K562 (cell line): ENCODE measurements around the gene S1PR1. TPM values are rescaled to one million over a fixed set of nuclear protein-coding genes. Genes with fewer than 3 reads are reported as not detected.

Source experiments
- CHD1 ChIP-seq: fragments of 200-600 bp; sonication (generic); IDR thresholded peaks from one replicate; pipeline ENCODE4 v1.6.1; 2012; ENCODE audit warnings: mild to moderate bottlenecking, moderate library complexity, low read length, inconsistent platforms
- FIP1L1 ChIP-seq: fragments of 200-400 bp; formaldehyde crosslinking; IDR thresholded peaks from 2 replicates; pipeline ENCODE4 v1.6.1; 2018; ENCODE audit warnings: mild to moderate bottlenecking, low read depth, low read length; ENCODE audit not compliant: poor library complexity, severe bottlenecking
- GATAD2A ChIP-seq: fragments of 450-650 bp; IDR thresholded peaks from 2 replicates; pipeline ENCODE4 v1.6.1; 2017
- MECOM ChIP-seq: fragments of 250-450 bp; sonication (Bioruptor Pico); IDR thresholded peaks from 2 replicates; pipeline ENCODE4 v1.8.0; 2022; ENCODE audit warnings: inconsistent platforms
- MED1 ChIP-seq: sonication (generic); formaldehyde crosslinking; IDR thresholded peaks from 2 replicates; pipeline ENCODE4 v1.8.1; 2023; ENCODE audit warnings: missing genetic modification reagents, borderline replicate concordance
- MEIS2 ChIP-seq: fragments of 450-650 bp; IDR thresholded peaks from 2 replicates; pipeline ENCODE4 v1.6.1; 2014; ENCODE audit warnings: mild to moderate bottlenecking; ENCODE audit not compliant: partially characterized antibody
- NCOA4 ChIP-seq: fragments of 450-650 bp; IDR thresholded peaks from 2 replicates; pipeline ENCODE4 v1.6.1; 2018; ENCODE audit warnings: mild to moderate bottlenecking; ENCODE audit not compliant: partially characterized antibody
- PTRF ChIP-seq: fragments of 450-650 bp; IDR thresholded peaks from 2 replicates; pipeline ENCODE4 v1.6.1; 2016; ENCODE audit warnings: mild to moderate bottlenecking, missing genetic modification characterization, missing compliant biosample characterization
- SAFB ChIP-seq: fragments of 200-400 bp; formaldehyde crosslinking; IDR thresholded peaks from 2 replicates; pipeline ENCODE4 v1.6.1; 2017; ENCODE audit warnings: low read depth, low read length, borderline replicate concordance
- SAFB2 ChIP-seq: fragments of 200-400 bp; formaldehyde crosslinking; IDR thresholded peaks from 2 replicates; pipeline ENCODE4 v1.6.1; 2018; ENCODE audit warnings: borderline replicate concordance, low read length, low read depth, moderate library complexity; ENCODE audit not compliant: severe bottlenecking
- SMARCE1 ChIP-seq: fragments of 450-650 bp; IDR thresholded peaks from 2 replicates; pipeline ENCODE4 v1.7.1; 2016; ENCODE audit warnings: mild to moderate bottlenecking
- TEAD2 ChIP-seq: fragments of 450-650 bp; IDR thresholded peaks from 2 replicates; pipeline ENCODE4 v1.6.1; 2016; ENCODE audit warnings: missing genetic modification characterization, control low read depth, missing compliant biosample characterization
- TEAD4 ChIP-seq, 2 experiments: sonication (generic) in 1 of 2; formaldehyde crosslinking in 1 of 2; IDR thresholded peaks; 2 replicates each; pipeline versions ENCODE4 v1.6.1 to v1.8.0; 2012 to 2022; ENCODE audit warnings: borderline replicate concordance in 1 of 2, inconsistent platforms in 1 of 2, low read length in 1 of 2, mild to moderate bottlenecking in 1 of 2, missing genetic modification reagents in 1 of 2
- ZZZ3 ChIP-seq: fragments of 450-650 bp; IDR thresholded peaks from 2 replicates; pipeline ENCODE4 v1.6.1; 2016; ENCODE audit warnings: antibody characterized with exemption, mild to moderate bottlenecking, moderate library complexity
- polyA plus RNA-seq, 8 experiments: library from polyadenylated mRNA; depleted of rRNA in 4 of 8; stranded (reverse) in 5 of 8; unstranded in 3 of 8; fragments of >200 nt; fragmentation: Nextera tagmentation in 2 of 8; fragmentation: Illumina TruSeq in 1 of 8; extraction: Ambion mirVana in 2 of 8; extraction: Trizol in 1 of 8; gene quantifications; 2 replicates each; pipeline versions ENCODE4 v1.2.1 to v1.2.3, GENCODE V29; 2011 to 2014; ENCODE audit warnings: inconsistent platforms in 1 of 8, missing spikeins in 1 of 8
- total RNA-seq, 7 experiments: library from RNA; depleted of rRNA in 6 of 7; stranded (reverse); fragments of >200 nt in 6 of 7; fragmentation: Illumina TruSeq in 2 of 7; extraction: Trizol in 2 of 7; gene quantifications; 2 replicates each; pipeline versions ENCODE4 v1.2.1 to v1.2.3, GENCODE V29; 2011 to 2021; ENCODE audit warnings: low replicate concordance in 1 of 7
- TF ChIP-seq, protein P1 (sequence below): fragments of 250-450 bp; sonication (Bioruptor Pico); IDR thresholded peaks from 2 replicates; pipeline ENCODE4 v1.5.0; 2020; ENCODE audit warnings: mild to moderate bottlenecking
- TF ChIP-seq, protein P2 (sequence below): fragments of 200-800 bp; sonication (Bioruptor generic); IDR thresholded peaks from 2 replicates; pipeline ENCODE4 v1.6.1; 2016; ENCODE audit warnings: missing genetic modification characterization, missing compliant biosample characterization
- TF ChIP-seq, protein P3 (sequence below), 2 experiments: IDR thresholded peaks in 1 of 2; conservative IDR thresholded peaks in 1 of 2; 2 replicates each; pipeline ENCODE4 v1.6.1; 2016; ENCODE audit warnings: low read depth in 2 of 2, mild to moderate bottlenecking in 1 of 2, missing compliant biosample characterization in 1 of 2, missing genetic modification characterization in 1 of 2, moderate library complexity in 1 of 2

S1PR1 gene
- total and polyA plus RNA-seq, 9 of the 15 experiments (the other 6 are each of a cell fraction or from before 2014, with no cell fraction given): 0.22 to 1.2 (median 0.43) TPM

DNA sequence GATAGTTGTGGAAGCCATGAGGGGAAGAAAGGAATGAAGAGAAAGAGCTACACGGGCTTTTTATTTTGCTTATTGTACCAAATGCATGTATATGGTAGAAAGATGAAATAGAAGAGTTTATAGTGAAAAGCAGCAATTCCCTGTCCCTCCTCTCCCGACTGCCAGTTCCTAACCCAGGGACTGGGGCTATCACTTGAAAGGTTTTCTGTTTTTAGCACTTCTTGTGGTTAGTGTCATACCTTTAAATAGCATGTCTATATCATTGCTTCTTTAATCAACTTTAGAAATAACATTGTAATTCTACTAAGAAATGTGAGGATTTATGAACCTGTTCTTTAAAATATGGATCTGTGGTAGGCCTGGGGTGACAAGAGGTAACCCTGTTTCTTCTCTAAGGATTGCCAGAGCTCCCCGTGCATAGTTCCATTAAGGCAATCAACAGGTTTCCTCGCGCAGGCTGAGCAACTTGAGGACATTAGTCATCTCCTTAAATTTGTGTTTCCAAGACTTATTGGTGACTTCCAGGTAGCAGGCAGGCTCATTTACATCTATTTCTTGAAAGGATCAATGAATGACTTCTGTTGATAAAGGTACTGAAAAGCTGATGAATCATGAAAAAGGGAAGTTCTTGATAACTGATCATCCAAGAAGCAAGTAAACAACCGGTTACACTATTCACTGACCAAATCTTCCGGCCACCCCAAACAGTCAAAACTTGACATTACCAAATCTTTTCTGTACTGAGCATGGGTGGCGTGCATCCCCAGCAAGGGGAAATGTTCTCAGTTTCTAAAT lies 37.8 kb upstream of the S1PR1 start (continued):
- TF ChIP-seq, protein P1, sequence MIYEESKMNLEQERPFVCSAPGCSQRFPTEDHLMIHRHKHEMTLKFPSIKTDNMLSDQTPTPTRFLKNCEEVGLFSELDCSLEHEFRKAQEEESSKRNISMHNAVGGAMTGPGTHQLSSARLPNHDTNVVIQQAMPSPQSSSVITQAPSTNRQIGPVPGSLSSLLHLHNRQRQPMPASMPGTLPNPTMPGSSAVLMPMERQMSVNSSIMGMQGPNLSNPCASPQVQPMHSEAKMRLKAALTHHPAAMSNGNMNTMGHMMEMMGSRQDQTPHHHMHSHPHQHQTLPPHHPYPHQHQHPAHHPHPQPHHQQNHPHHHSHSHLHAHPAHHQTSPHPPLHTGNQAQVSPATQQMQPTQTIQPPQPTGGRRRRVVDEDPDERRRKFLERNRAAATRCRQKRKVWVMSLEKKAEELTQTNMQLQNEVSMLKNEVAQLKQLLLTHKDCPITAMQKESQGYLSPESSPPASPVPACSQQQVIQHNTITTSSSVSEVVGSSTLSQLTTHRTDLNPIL (CRISPR knock-in tag): no peak
- no peak for TF ChIP-seq FIP1L1
- TF ChIP-seq MED1 (CRISPR knock-in tag): no peak
- no peak for TF ChIP-seq TEAD4 (IDR thresholded peaks at IDR 0.05; ENCODE audit: low read length)
- no peak for TF ChIP-seq TEAD4 (CRISPR knock-in tag; IDR thresholded peaks at IDR 0.05; ENCODE audit: borderline replicate concordance)
- no peak for TF ChIP-seq MECOM (CRISPR knock-in tag)
- no peak for TF ChIP-seq PTRF
- peak; percentile 31; the same call in 1 of the 2 replicates for TF ChIP-seq SMARCE1
- no peak for TF ChIP-seq ZZZ3
- no peak for TF ChIP-seq SAFB2
- no peak for TF ChIP-seq TEAD2 (tag)
- TF ChIP-seq, protein P2, sequence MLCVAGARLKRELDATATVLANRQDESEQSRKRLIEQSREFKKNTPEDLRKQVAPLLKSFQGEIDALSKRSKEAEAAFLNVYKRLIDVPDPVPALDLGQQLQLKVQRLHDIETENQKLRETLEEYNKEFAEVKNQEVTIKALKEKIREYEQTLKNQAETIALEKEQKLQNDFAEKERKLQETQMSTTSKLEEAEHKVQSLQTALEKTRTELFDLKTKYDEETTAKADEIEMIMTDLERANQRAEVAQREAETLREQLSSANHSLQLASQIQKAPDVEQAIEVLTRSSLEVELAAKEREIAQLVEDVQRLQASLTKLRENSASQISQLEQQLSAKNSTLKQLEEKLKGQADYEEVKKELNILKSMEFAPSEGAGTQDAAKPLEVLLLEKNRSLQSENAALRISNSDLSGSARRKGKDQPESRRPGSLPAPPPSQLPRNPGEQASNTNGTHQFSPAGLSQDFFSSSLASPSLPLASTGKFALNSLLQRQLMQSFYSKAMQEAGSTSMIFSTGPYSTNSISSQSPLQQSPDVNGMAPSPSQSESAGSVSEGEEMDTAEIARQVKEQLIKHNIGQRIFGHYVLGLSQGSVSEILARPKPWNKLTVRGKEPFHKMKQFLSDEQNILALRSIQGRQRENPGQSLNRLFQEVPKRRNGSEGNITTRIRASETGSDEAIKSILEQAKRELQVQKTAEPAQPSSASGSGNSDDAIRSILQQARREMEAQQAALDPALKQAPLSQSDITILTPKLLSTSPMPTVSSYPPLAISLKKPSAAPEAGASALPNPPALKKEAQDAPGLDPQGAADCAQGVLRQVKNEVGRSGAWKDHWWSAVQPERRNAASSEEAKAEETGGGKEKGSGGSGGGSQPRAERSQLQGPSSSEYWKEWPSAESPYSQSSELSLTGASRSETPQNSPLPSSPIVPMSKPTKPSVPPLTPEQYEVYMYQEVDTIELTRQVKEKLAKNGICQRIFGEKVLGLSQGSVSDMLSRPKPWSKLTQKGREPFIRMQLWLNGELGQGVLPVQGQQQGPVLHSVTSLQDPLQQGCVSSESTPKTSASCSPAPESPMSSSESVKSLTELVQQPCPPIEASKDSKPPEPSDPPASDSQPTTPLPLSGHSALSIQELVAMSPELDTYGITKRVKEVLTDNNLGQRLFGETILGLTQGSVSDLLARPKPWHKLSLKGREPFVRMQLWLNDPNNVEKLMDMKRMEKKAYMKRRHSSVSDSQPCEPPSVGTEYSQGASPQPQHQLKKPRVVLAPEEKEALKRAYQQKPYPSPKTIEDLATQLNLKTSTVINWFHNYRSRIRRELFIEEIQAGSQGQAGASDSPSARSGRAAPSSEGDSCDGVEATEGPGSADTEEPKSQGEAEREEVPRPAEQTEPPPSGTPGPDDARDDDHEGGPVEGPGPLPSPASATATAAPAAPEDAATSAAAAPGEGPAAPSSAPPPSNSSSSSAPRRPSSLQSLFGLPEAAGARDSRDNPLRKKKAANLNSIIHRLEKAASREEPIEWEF (CRISPR knock-in tag): peak; percentile 82; the same call in 1 of the 2 replicates
- no peak for TF ChIP-seq SAFB
- peak; percentile 52 for TF ChIP-seq MEIS2
- no peak for TF ChIP-seq NCOA4
- no peak for TF ChIP-seq CHD1
- no peak for TF ChIP-seq GATAD2A
- TF ChIP-seq, protein P3, sequence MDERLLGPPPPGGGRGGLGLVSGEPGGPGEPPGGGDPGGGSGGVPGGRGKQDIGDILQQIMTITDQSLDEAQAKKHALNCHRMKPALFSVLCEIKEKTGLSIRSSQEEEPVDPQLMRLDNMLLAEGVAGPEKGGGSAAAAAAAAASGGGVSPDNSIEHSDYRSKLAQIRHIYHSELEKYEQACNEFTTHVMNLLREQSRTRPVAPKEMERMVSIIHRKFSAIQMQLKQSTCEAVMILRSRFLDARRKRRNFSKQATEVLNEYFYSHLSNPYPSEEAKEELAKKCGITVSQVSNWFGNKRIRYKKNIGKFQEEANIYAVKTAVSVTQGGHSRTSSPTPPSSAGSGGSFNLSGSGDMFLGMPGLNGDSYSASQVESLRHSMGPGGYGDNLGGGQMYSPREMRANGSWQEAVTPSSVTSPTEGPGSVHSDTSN (CRISPR knock-in tag; IDR thresholded peaks at IDR 0.05; ENCODE audit: low read depth): no peak
- TF ChIP-seq, protein P3 (tag; conservative IDR thresholded peaks at IDR 0.05; ENCODE audit: low read depth): 0 out of 2 replicates have a peak, but pooled peaks have one; percentile 14
